ENCODE data around the gene COG5. TPM values are rescaled to one million over a fixed set of nuclear protein-coding genes. Genes with fewer than 3 reads are reported as not detected.

Gene COG5
- total RNA-seq, 1 donor from 2014 or later, result 21.4 TPM

GRCh38 chr7:107276220-107276827, 287.4 kb downstream of the COG5 start:
- Histone ChIP-seq H3K9ac (ENCODE audit: low read depth in 1 of 3, low read length in 3 of 3) (no peak overlapping the region), H3K36me3 (ENCODE audit: control insufficient read depth in 3 of 3, insufficient read depth in 3 of 3, low read length in 3 of 3) (no peaks in the 10 kb centered on the region), H3K27me3 (ENCODE audit: control insufficient read depth in 3 of 3, insufficient read depth in 3 of 3, low read length in 3 of 3) (no peaks in the 10 kb centered on the region), H3K27ac (ENCODE audit: low read depth, low read length) (peak overlapping the region; percentile 48), H3K9me3 (ENCODE audit: control insufficient read depth in 3 of 3, low read length in 3 of 3) (no peaks in the 10 kb centered on the region), H3K4me1 (ENCODE audit: control insufficient read depth in 3 of 3, insufficient read depth in 3 of 3, low read length in 3 of 3) (peaks cover 0 to 3% (median 0%) of the 10 kb centered on the region in 3 donors), H3K4me3 (ENCODE audit: low read length in 3 of 3) (no peak overlapping the region)

- Histone ChIP-seq H3K4me3 (ENCODE audit: low read length in 3 of 3) (no peak overlapping the region), H3K9me3 (ENCODE audit: control insufficient read depth in 3 of 3, low read length in 3 of 3) (no peaks in the 10 kb centered on the region), H3K27ac (ENCODE audit: low read depth, low read length) (no peak overlapping the region), H3K9ac (ENCODE audit: low read depth in 1 of 3, low read length in 3 of 3) (no peak overlapping the region), H3K27me3 (ENCODE audit: control insufficient read depth in 3 of 3, insufficient read depth in 3 of 3, low read length in 3 of 3) (no peaks in the 10 kb centered on the region), H3K36me3 (ENCODE audit: control insufficient read depth in 3 of 3, insufficient read depth in 3 of 3, low read length in 3 of 3) (no peaks in the 10 kb centered on the region), H3K4me1 (ENCODE audit: control insufficient read depth in 3 of 3, insufficient read depth in 3 of 3, low read length in 3 of 3) (peaks cover 0 to 6% (median 4%) of the 10 kb centered on the region in 3 donors)
Observed at GRCh38 chr7:107274506-107274905, 289.2 kb downstream of the COG5 start.

- H3K27ac ChIP-seq (ENCODE audit: low read depth, low read length), result no peak overlapping the region
- no peaks in the 10 kb centered on the region for H3K36me3 ChIP-seq (ENCODE audit: control insufficient read depth in 3 of 3, insufficient read depth in 3 of 3, low read length in 3 of 3)
- H3K9ac ChIP-seq (ENCODE audit: low read depth in 1 of 3, low read length in 3 of 3), result no peak overlapping the region
- H3K4me1 ChIP-seq (ENCODE audit: control insufficient read depth in 3 of 3, insufficient read depth in 3 of 3, low read length in 3 of 3), result peaks cover 0 to 5% (median 3%) of the 10 kb centered on the region in 3 donors
- H3K4me3 ChIP-seq (ENCODE audit: low read length in 3 of 3), result no peak overlapping the region
- no peaks in the 10 kb centered on the region for H3K27me3 ChIP-seq (ENCODE audit: control insufficient read depth in 3 of 3, insufficient read depth in 3 of 3, low read length in 3 of 3)
- H3K9me3 ChIP-seq (ENCODE audit: control insufficient read depth in 3 of 3, low read length in 3 of 3), result no peaks in the 10 kb centered on the region
Observed at GRCh38 chr7:107269790-107270189, 293.9 kb downstream of the COG5 start.

GRCh38 chr7:107268594-107268993, 295.1 kb downstream of the COG5 start:
- no peak overlapping the region for H3K9ac ChIP-seq (ENCODE audit: low read depth in 1 of 3, low read length in 3 of 3)

GRCh38 chr7:107267138-107267537, 296.6 kb downstream of the COG5 start:
- no peak overlapping the region for H3K4me3 ChIP-seq (ENCODE audit: low read length in 3 of 3)
- no peaks in the 10 kb centered on the region for H3K9me3 ChIP-seq (ENCODE audit: control insufficient read depth in 3 of 3, low read length in 3 of 3)
- no peak overlapping the region for H3K9ac ChIP-seq (ENCODE audit: low read depth in 1 of 3, low read length in 3 of 3)
- no peak overlapping the region for H3K27ac ChIP-seq (ENCODE audit: low read depth, low read length)
- no peaks in the 10 kb centered on the region for H3K36me3 ChIP-seq (ENCODE audit: control insufficient read depth in 3 of 3, insufficient read depth in 3 of 3, low read length in 3 of 3)
- H3K4me1 ChIP-seq (ENCODE audit: control insufficient read depth in 3 of 3, insufficient read depth in 3 of 3, low read length in 3 of 3), result peaks cover 0 to 5% (median 3%) of the 10 kb centered on the region in 3 donors
- no peaks in the 10 kb centered on the region for H3K27me3 ChIP-seq (ENCODE audit: control insufficient read depth in 3 of 3, insufficient read depth in 3 of 3, low read length in 3 of 3)

More at GRCh38 chr7:107268594-107268993, 295.1 kb downstream of the COG5 start:
- Histone ChIP-seq H3K27me3 (ENCODE audit: control insufficient read depth in 3 of 3, insufficient read depth in 3 of 3, low read length in 3 of 3) (no peaks in the 10 kb centered on the region), H3K4me1 (ENCODE audit: control insufficient read depth in 3 of 3, insufficient read depth in 3 of 3, low read length in 3 of 3) (peaks cover 0 to 5% (median 3%) of the 10 kb centered on the region in 3 donors), H3K36me3 (ENCODE audit: control insufficient read depth in 3 of 3, insufficient read depth in 3 of 3, low read length in 3 of 3) (no peaks in the 10 kb centered on the region), H3K27ac (ENCODE audit: low read depth, low read length) (no peak overlapping the region), H3K9me3 (ENCODE audit: control insufficient read depth in 3 of 3, low read length in 3 of 3) (no peaks in the 10 kb centered on the region), H3K4me3 (ENCODE audit: low read length in 3 of 3) (no peak overlapping the region)

- Histone ChIP-seq H3K27me3 (ENCODE audit: control insufficient read depth in 3 of 3, insufficient read depth in 3 of 3, low read length in 3 of 3) (no peaks in the 10 kb centered on the region), H3K36me3 (ENCODE audit: control insufficient read depth in 3 of 3, insufficient read depth in 3 of 3, low read length in 3 of 3) (no peaks in the 10 kb centered on the region), H3K9ac (ENCODE audit: low read depth in 1 of 3, low read length in 3 of 3) (no peak overlapping the region), H3K4me3 (ENCODE audit: low read length in 3 of 3) (no peak overlapping the region), H3K9me3 (ENCODE audit: control insufficient read depth in 3 of 3, low read length in 3 of 3) (no peaks in the 10 kb centered on the region), H3K4me1 (ENCODE audit: control insufficient read depth in 3 of 3, insufficient read depth in 3 of 3, low read length in 3 of 3) (peaks cover 0 to 3% (median 1%) of the 10 kb centered on the region in 3 donors), H3K27ac (ENCODE audit: low read depth, low read length) (no peak overlapping the region)
Observed at GRCh38 chr7:107264723-107265122, 299.0 kb downstream of the COG5 start.

- Histone ChIP-seq H3K9me3 (ENCODE audit: control insufficient read depth in 3 of 3, low read length in 3 of 3) (no peaks in the 10 kb centered on the region), H3K4me1 (ENCODE audit: control insufficient read depth in 3 of 3, insufficient read depth in 3 of 3, low read length in 3 of 3) (peaks cover 0 to under 1% (median under 1%) of the 10 kb centered on the region in 3 donors), H3K4me3 (ENCODE audit: low read length in 3 of 3) (no peak overlapping the region), H3K9ac (ENCODE audit: low read depth in 1 of 3, low read length in 3 of 3) (no peak overlapping the region), H3K36me3 (ENCODE audit: control insufficient read depth in 3 of 3, insufficient read depth in 3 of 3, low read length in 3 of 3) (no peaks in the 10 kb centered on the region), H3K27ac (ENCODE audit: low read depth, low read length) (no peak overlapping the region), H3K27me3 (ENCODE audit: control insufficient read depth in 3 of 3, insufficient read depth in 3 of 3, low read length in 3 of 3) (no peaks in the 10 kb centered on the region)
Observed at GRCh38 chr7:107262857-107263256, 300.9 kb downstream of the COG5 start.

- Histone ChIP-seq H3K27me3 (ENCODE audit: control insufficient read depth in 3 of 3, insufficient read depth in 3 of 3, low read length in 3 of 3) (no peaks in the 10 kb centered on the region), H3K9ac (ENCODE audit: low read depth in 1 of 3, low read length in 3 of 3) (no peak overlapping the region), H3K36me3 (ENCODE audit: control insufficient read depth in 3 of 3, insufficient read depth in 3 of 3, low read length in 3 of 3) (no peaks in the 10 kb centered on the region), H3K4me3 (ENCODE audit: low read length in 3 of 3) (no peak overlapping the region), H3K9me3 (ENCODE audit: control insufficient read depth in 3 of 3, low read length in 3 of 3) (no peaks in the 10 kb centered on the region), H3K27ac (ENCODE audit: low read depth, low read length) (no peak overlapping the region), H3K4me1 (ENCODE audit: control insufficient read depth in 3 of 3, insufficient read depth in 3 of 3, low read length in 3 of 3) (peaks cover 4 to 9% (median 8%) of the 10 kb centered on the region in 3 donors)
Observed at GRCh38 chr7:107258737-107259136, 305.0 kb downstream of the COG5 start.

GRCh38 chr7:107255602-107256001, 308.1 kb downstream of the COG5 start:
- H3K4me3 ChIP-seq (ENCODE audit: low read length in 3 of 3), result no peak overlapping the region
- no peaks in the 10 kb centered on the region for H3K27me3 ChIP-seq (ENCODE audit: control insufficient read depth in 3 of 3, insufficient read depth in 3 of 3, low read length in 3 of 3)
- H3K9me3 ChIP-seq (ENCODE audit: control insufficient read depth in 3 of 3, low read length in 3 of 3), result no peaks in the 10 kb centered on the region
- no peaks in the 10 kb centered on the region for H3K36me3 ChIP-seq (ENCODE audit: control insufficient read depth in 3 of 3, insufficient read depth in 3 of 3, low read length in 3 of 3)
- H3K9ac ChIP-seq (ENCODE audit: low read depth in 1 of 3, low read length in 3 of 3), result no peak overlapping the region
- H3K4me1 ChIP-seq (ENCODE audit: control insufficient read depth in 3 of 3, insufficient read depth in 3 of 3, low read length in 3 of 3), result peaks cover 4 to 12% (median 11%) of the 10 kb centered on the region in 3 donors
- no peak overlapping the region for H3K27ac ChIP-seq (ENCODE audit: low read depth, low read length)

- Histone ChIP-seq H3K9me3 (ENCODE audit: control insufficient read depth in 3 of 3, low read length in 3 of 3) (no peaks in the 10 kb centered on the region), H3K4me3 (ENCODE audit: low read length in 3 of 3) (no peak overlapping the region), H3K36me3 (ENCODE audit: control insufficient read depth in 3 of 3, insufficient read depth in 3 of 3, low read length in 3 of 3) (no peaks in the 10 kb centered on the region), H3K27ac (ENCODE audit: low read depth, low read length) (no peak overlapping the region), H3K9ac (ENCODE audit: low read depth in 1 of 3, low read length in 3 of 3) (no peak overlapping the region), H3K27me3 (ENCODE audit: control insufficient read depth in 3 of 3, insufficient read depth in 3 of 3, low read length in 3 of 3) (no peaks in the 10 kb centered on the region), H3K4me1 (ENCODE audit: control insufficient read depth in 3 of 3, insufficient read depth in 3 of 3, low read length in 3 of 3) (peaks cover 4 to 12% (median 11%) of the 10 kb centered on the region in 3 donors)
Observed at GRCh38 chr7:107254398-107254985, 309.2 kb downstream of the COG5 start.
